HG02759 (cell line): Measurements from ENCODE around the gene PTPRCAP.
A peak's percentile ranks its signal among the peaks of the same experiment; 100 is the strongest.

Source experiments
- ATAC-seq: cut with Tn5 transposase; IDR thresholded peaks from one replicate; pipeline ENCODE4 v1.9.1; 2021; ENCODE audit warnings: mild to moderate bottlenecking, moderate library complexity; ENCODE audit not compliant: unreplicated experiment

PTPRCAP gene

DNA sequence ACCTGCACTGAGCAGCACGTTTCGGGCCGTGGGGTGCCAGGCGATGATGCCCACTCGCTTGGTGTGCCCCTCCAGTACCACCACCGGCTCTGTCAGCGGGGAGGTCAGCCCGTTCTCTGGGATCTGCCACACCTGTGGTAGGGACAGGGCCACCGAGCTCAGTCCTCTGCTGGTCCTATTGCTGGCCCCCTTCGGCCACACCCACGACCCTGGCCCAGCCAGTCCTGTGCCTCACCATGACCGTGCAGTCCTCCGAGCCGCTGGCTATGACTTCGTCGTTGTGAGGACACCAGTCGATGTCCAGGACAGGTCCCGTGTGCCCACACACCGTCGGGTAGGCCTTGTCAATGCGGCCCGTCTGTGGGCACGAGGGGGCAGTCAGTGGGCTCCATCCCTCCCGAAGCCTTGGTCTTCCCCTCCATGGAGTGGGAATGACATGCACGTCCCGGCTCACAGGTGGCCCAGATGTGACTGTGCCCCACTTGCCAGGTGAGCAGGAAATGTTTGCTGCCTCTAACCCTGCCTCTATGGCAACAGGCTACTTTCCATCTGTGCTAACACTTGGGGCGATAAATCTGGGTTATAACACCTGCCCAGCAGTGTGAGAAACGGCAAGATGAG lies 4.4 kb upstream of the PTPRCAP start:
- ATAC-seq = no peak

DNA sequence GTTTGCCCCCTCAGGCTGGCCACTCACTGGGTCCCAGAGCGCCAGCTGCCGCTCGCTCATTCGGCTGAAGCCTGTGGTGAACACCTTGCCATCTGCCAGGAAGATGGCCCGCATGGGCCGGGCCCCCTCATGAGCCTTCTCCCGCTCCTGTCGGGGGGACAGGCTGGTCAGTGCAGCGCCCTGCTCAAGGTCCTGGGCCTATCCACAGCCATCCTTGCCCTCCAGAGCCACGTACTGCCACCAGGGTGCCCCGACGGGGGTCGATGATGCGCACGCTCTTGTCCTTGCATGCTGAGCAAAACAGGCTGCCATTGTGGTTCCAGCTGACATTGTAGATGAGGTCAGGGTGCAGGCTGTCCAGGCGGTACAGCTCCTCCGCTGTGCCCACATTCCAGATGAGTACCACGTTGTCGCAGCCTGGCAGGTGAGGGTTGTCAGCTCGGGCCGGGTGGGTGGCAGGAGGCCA lies 3.6 kb upstream of the PTPRCAP start:
- no peak for ATAC-seq

DNA sequence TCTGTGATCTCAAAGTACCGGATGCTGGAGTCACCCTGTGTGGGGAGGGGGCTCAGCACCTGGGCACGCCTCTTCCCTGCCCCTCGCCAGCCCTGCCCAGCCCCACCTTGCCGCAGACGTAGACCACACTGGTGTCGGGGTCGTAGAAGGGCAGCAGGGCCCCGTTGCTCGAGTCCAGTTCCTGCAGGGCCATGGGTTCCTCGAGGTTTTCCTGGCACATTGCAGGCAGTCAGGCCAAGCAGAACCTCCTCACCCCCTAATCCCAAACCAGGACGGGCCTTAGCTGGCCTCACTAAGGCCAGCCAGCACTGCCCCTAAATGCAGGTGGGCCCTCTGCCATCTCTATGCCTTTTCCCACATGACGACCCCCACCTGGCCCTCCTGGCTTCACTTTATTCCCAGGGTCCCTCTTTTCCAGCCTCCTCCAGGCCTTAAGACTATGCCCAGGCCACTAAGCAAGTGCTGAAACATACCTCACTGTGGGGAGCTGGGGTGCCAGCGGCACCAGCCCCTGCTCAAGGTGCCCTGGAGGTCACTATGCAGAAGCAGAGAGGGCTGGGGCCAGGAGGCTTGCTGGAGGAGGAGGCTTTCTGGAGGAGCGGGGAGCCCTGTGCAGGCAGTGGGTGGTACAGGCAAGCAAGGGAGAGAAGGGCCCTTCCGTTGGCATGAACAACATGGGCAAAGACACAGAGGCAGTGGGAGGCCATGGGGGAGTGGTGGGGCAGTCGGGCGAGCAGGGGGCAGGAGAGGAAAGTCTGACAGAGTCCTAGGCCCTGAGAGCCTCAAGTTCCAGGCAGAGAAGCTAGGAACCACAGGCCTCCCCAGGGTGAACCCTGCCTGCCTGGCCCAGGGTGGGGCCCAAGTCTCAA lies 3.0 kb upstream of the PTPRCAP start:
- no peak for ATAC-seq

DNA sequence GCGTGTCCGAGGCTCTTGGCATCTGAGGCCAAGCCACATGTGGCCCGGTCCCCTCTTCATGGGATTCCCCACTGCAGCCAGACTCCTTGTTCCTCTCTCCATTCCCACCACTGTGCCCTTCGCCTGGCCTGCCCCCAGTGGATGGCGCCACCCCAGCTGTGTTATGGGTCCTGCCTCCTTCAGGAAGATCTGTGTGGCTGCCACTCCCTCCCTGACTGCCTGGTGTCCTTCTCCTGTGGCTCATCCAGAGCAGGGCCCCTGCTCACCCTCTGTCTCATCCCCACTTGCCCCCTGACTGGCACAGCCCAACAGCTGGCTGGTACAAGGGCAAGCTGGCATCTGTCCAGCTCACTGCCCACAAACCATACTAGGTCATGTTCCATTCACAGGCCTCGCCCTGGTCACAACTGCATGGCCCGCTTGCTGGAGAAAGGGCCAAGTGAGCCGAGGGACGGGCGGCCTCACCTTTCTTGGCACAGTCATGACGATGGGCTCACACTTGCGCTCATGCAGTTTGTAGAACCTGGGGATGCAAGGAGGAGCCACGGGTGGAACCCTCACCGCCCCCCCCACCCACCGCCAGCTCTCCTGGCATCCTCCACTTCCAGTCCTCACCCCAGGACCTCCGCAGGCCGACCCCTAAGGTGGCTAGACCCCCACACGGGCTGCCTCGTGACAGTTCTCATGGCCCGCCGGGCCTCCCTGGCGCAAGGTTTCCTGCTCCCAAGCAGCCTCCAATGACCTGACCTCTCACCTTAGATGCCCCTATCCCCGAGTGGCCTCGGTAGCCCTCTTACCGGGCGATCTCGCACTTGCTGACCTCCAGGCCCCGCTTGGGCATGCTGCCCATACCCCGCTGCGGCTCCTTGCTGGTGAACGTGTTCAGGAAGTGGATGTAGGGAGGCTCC lies 2.1 kb upstream of the PTPRCAP start:
- no peak for ATAC-seq

DNA sequence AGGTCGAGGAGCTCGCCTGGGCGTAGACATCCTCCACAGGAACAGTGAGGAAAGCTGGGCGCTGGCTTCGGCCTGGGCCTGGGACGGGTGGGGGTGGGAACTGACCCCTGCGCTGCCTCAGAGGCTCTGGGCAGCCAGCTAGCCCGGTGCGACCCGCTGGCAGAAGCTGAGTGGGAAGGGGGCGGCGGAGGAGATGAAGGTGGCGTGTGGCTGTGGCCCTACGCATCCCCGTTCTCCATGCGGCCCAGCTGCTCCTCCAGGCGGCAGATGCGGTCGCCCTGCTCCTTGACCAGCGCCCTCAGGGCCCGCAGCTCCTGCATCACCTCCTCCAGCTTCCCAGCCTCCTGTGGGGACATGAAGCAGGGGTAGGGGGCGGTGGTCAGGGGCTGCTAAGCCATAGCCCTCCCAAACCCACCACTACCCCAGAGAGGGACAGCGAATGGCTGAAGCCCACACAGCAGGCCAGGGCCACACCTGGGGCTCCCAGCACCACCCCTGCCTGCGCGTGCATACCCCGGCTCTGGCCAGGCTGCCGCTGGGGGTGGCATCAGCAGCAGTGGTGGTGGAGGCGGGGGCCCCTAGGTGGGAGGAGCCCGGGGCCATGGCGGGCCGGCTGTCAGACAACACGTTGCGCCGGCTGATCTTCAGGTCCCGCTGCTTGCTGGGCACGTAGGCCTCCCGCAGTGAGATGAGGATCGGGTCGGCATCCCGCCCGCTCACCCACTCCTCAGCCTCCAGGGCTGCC lies 848 bp upstream of the PTPRCAP start:
- no peak for ATAC-seq

DNA sequence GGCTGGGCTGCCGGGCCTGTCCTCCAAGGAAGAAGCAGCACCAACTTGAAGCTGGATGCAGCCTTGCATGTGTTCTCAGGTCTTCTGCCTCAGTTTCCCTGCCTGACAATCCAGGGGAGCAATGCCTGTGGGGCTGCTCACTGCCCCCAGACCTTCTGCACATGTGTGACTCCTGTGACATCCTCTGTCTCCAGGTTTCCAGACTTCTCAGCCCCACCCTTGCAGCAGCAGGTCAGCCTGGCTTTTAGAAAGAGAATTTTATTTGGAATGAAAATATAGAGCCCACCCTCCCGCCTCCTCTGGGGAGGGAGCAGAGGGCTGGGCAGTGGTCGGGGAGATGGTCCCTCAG lies 301 bp upstream of the PTPRCAP start:
- ATAC-seq = no peak

DNA sequence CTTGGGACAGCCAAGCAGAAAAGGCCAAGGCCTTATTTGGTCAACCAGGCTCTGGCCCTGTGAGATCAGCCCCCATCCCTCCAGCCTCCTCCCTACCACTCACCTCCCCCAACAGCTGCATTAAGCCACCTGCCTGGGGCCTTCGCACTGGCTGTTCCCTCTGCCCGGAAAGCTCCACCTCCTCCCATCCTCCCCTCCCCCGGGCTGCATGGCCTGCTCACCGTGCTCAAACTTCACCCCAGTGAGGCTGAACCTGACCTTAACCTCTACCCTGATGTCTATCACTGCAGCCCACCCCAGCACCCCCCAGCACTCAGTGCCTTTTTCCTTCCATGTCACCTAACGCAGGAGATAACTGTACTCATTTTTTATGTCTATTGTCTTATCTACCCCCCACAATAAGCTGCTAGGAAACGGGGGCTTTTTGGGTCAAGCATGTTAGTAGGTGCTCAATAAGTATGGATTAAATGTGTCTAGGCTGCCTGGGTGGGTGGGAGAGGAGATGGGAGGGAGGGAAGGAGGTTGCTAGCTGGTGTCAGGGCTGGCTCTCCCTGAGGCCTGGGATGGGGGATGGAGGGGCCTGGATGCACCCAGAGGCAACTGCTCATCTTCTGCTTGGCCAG lies 912 bp downstream of the PTPRCAP start:
- ATAC-seq = peak; percentile 42

DNA sequence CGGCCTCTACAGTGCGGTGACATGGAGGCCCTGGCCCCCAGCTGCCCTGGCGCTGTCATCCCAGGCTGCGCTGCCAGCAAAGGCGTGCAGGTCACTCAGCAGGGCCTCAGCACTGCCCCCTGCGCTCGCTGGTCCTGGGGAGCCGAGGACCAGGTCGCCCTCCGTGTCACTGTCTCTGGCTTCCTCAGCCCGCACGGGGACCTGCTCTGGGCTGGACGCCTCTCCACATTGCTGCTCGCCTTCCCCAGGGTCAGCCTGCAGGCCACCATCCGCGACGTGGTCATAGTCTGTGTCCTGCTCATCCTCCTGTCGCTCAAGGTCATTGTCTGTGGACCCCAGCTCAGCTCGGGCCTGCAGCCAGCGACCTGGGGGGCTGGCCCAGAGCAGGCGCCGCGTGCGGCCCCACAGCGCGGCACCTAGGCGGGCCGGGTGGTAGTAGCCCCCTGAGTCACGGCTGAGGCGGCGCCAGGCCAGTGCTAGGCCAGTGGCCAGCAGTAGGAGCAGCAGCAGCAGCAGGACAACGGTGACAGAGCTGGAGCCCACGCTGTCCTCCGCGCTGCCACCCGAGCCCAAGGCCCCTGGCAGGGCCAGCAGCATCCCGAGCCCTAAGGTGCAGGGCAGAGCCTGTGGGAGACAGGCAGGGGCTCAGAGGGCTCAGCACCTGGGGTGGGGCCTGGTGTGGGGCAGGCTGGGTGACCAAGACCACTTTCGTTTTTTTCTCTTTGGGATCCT lies 1.6 kb downstream of the PTPRCAP start:
- no peak for ATAC-seq

DNA sequence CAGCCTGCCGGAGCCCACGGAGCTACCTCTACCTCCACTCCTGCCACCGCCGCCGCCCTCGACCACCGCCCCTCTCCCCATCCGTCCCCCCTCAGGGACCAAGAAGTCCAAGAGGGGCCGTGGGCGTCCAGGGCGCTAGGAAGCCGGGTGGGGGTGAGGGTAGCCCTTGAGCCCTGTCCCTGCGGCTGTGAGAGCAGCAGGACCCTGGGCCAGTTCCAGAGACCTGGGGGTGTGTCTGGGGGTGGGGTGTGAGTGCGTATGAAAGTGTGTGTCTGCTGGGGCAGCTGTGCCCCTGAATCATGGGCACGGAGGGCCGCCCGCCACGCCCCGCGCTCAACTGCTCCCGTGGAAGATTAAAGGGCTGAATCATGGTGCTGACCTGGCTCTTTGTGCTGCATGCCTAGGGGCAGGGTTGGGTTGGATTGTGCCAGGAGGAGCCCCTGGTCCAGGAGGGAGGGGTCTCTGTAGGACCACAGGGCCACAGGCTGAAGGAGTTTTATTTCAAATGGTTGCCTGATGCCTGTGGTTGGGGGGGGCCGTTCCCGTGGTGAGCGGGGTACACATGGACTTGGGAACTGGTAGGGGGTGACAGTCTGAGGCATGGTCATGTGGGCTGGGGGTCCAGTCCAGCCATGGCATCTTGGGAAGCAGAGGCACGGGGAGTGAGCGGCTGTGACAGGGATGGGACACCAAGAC lies 2.3 kb downstream of the PTPRCAP start:
- ATAC-seq = no peak

DNA sequence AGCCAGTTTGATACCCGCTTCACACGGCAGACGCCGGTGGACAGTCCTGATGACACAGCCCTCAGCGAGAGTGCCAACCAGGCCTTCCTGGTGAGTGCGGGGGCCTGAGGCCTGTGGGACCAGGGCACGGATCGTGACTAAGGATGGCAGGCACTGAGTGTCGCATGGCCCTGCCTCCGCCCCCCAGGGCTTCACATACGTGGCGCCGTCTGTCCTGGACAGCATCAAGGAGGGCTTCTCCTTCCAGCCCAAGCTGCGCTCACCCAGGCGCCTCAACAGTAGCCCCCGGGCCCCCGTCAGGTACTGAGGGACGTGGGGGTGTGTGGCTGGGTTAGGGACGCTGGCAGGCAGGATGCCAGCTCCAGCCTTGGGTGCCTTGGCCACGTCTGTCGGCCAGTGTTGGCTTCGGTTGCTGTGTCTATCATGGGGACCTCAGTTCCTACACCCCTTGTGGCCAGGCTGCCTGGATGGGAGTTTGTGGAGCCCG lies 3.0 kb downstream of the PTPRCAP start:
- ATAC-seq = no peak

DNA sequence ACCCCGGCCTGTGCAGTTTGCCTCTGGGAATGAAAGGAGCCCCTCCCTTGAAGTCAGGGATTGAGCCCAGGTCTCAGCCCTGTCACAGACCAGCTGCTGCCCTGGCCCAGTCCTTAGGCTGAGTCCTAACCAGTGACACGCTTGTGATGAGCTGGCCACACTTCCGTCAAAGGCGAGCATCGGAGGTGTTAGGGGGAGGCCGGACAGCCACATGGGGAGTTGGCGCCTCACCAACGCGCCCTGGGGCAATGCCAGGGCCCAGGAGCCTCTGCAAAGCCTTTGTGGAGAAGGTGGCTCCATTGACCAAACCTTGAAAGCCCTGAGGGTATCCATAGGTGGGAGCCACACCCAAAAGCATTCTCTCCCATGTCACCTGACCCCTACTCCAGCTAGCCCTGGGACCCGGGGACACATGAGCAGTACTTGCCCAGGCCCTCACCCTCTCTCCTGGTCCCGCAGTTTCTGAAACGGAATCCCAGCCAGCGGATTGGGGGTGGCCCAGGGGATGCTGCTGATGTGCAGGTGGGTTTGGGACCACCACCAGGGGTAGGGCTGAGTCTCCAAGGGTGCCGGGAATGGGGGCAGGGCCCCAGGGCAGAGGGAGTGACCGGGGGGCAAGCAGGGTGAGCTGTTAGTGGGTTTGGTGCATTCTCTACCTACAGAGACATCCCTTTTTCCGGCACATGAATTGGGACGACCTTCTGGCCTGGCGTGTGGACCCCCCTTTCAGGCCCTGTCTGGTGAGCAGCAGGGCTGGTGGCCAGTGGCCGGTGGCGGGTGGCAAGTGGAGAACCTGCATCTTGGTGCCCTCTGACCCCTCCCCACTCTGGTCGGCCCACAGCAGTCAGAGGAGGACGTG lies 3.7 kb downstream of the PTPRCAP start:
- ATAC-seq = no peak

DNA sequence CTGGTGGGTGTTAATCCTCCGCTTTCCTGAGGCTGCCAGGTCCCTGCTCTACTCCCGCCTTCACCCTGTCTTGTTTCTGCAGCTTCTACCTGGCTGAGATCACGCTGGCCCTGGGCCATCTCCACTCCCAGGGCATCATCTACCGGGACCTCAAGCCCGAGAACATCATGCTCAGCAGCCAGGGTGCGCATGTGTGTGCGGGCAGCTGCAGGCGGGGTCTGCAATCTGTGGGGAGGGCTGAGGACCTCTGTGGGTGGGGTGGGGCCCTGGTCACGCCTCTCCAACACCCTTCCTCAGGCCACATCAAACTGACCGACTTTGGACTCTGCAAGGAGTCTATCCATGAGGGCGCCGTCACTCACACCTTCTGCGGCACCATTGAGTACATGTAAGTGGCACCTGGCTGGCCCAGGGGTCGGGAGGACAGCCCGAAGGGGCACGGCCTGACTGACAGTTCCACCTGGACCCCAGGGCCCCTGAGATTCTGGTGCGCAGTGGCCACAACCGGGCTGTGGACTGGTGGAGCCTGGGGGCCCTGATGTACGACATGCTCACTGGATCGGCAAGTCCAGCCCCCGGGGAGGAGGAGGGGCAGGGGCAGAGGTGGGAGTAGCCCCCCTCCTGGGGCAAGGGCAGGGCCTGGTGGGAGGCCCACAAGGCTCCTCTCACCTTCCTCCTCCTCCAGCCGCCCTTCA lies 4.7 kb downstream of the PTPRCAP start:
- no peak for ATAC-seq

DNA sequence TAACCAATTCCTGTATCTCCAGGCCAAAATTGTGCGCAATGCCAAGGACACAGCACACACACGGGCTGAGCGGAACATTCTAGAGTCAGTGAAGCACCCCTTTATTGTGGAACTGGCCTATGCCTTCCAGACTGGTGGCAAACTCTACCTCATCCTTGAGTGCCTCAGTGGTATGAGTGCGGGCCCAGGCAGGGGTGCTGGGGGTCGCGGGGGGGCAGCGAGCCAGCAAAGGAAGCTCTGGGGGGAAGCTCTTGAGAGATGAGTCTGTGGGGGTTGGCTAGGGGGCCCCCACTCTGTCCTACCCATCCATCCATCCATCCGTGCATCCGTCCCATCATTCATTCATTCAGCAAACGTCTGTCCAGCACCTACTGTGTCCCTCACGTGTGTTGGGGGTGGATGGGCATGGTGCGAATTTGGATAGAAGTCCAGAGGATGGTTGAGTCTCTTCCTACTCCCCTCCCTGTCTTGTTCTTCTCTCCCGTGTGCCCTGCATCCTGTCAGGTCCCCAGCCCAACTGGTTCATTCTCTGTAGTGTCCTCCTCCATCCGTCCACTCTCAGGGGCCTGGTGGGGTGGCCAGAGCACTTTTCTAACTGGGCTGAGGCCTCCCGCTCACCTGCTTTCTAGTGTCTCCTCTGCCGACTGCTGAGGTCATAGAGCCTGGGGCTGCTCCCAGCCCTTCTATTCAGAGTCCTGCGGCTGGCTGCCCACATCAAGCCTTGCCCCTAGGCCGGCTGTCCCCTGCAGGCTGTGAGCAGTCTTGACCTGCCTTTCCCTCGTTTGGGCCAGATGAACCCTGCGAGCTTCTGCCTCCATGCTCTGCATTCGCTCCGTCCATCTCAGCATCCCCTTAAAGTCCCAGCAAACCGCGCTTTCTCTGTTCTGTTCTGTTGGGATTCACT lies 5.9 kb downstream of the PTPRCAP start:
- no peak for ATAC-seq

DNA sequence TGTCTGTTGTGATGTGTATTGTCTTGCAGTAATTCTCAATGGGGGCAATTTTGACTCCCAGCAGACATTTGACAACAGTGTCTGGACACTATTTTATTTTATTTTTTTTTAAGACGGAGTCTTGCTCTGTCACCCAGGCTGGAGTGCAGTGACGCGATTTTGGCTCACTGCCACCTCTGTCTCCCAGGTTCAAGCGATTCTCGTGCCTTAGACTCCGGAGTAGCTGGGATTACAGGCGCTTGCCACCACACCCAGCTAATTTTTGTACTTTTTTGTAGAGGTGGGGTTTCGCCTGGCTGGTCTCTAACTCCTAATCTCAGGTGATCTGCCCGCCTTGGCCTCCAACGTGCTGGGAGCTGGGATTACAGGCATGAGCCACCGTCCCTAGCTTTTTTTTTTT lies 7.8 kb downstream of the PTPRCAP start:
- ATAC-seq = no peak

DNA sequence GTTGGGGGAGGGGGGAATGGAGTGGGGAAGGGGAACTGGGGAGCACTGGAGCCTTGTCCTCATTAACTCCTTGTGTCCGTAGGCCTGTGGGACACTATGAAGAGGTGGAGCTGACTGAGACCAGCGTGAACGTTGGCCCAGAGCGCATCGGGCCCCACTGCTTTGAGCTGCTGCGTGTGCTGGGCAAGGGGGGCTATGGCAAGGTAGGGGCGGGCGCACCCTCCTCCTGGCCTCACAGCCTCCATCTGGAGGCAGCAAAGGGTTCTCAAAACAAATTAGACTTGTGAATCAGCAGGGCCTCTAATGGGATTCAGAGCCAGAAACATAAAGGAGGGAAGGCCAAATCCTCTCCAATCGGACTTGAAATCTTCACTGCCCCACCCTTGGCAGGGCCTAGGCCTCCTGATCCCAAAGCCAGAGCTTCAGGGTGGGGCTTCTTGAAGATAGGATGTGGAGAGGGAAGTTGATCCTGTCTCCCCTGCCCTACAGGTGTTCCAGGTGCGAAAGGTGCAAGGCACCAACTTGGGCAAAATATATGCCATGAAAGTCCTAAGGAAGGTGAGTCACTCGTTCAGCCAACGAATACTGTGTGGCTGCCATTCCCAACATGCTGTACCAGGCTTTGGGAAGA lies 8.3 kb downstream of the PTPRCAP start:
- no peak for ATAC-seq
